ENCODE results near the gene RAMP3.
"Not testable (repeated sequence)": the region's sequence is repeated elsewhere in the genome, so short reads cannot be mapped to it uniquely, and the experiment has no call there.

The RAMP3 gene

GRCh38 chr7:45157653-45158401 is at the start of gene RAMP3:
Gene RAMP3 (plus strand): TSS chr7:45157791. CDS start chr7:45157829, 38 bp downstream.
- DNase-seq (ENCODE audit: low read depth in 1 of 2, low spot score in 1 of 2), result no peak
- in situ Hi-C loops (cut with HindIII; ENCODE audit: low pct_unique_long_range_greater_than_20kb, low sequenced_read_pairs), result no loop called here
- TF ChIP-seq JUND (IDR thresholded peaks at IDR 0.05; ENCODE audit: low read depth), result no peak

- TF ChIP-seq JUND (IDR thresholded peaks at IDR 0.05; ENCODE audit: low read depth), result no peak
- DNase-seq (ENCODE audit: low read depth in 1 of 2, low spot score in 1 of 2), result no peak
- in situ Hi-C loops (cut with HindIII; ENCODE audit: low pct_unique_long_range_greater_than_20kb, low sequenced_read_pairs), result no loop called here
These were observed 48.7 kb upstream of the RAMP3 start for GRCh38 chr7:45108863-45109262.

- in situ Hi-C loops (cut with HindIII; ENCODE audit: low pct_unique_long_range_greater_than_20kb, low sequenced_read_pairs), result no loop called here
- peak; percentile 82 to 97 for DNase-seq (ENCODE audit: low read depth in 1 of 2, low spot score in 1 of 2)
- no peak for TF ChIP-seq JUND (IDR thresholded peaks at IDR 0.05; ENCODE audit: low read depth)
These were observed 46.0 kb upstream of the RAMP3 start, which contains the start of gene TBRG4 for GRCh38 chr7:45111298-45112223. Gene TBRG4 (minus strand): TSS chr7:45111697. CDS start chr7:45109237, 2,460 bp downstream.

- in situ Hi-C loops (cut with HindIII; ENCODE audit: low pct_unique_long_range_greater_than_20kb, low sequenced_read_pairs), result no loop called here
- no peak for TF ChIP-seq JUND (IDR thresholded peaks at IDR 0.05; ENCODE audit: low read depth)
- DNase-seq (ENCODE audit: low read depth in 1 of 2, low spot score in 1 of 2), result no peak
These were observed 44.9 kb upstream of the RAMP3 start for GRCh38 chr7:45112648-45113047.

- in situ Hi-C loops (cut with HindIII; ENCODE audit: low pct_unique_long_range_greater_than_20kb, low sequenced_read_pairs); DNase-seq (ENCODE audit: low read depth in 1 of 2, low spot score in 1 of 2): not testable (repeated sequence)
These were observed 43.3 kb upstream of the RAMP3 start for GRCh38 chr7:45114257-45114656.

- in situ Hi-C loops (cut with HindIII; ENCODE audit: low pct_unique_long_range_greater_than_20kb, low sequenced_read_pairs), result no loop called here
- no peak for TF ChIP-seq JUND (IDR thresholded peaks at IDR 0.05; ENCODE audit: low read depth)
- no peak for DNase-seq (ENCODE audit: low read depth in 1 of 2, low spot score in 1 of 2)
These were observed 42.7 kb upstream of the RAMP3 start for GRCh38 chr7:45114926-45115325.

GRCh38 chr7:45116048-45116447 is 41.5 kb upstream of the RAMP3 start:
- no peak for TF ChIP-seq JUND (IDR thresholded peaks at IDR 0.05; ENCODE audit: low read depth)
- DNase-seq (ENCODE audit: low read depth in 1 of 2, low spot score in 1 of 2), result peak in 1 of 2 experiments; percentile 59
- in situ Hi-C loops (cut with HindIII; ENCODE audit: low pct_unique_long_range_greater_than_20kb, low sequenced_read_pairs), result no loop called here

GRCh38 chr7:45117582-45117981 is 40.0 kb upstream of the RAMP3 start:
- no peak for DNase-seq (ENCODE audit: low read depth in 1 of 2, low spot score in 1 of 2)
- in situ Hi-C loops (cut with HindIII; ENCODE audit: low pct_unique_long_range_greater_than_20kb, low sequenced_read_pairs), result no loop called here
- TF ChIP-seq JUND (IDR thresholded peaks at IDR 0.05; ENCODE audit: low read depth), result no peak

GRCh38 chr7:45118292-45118691 is 39.3 kb upstream of the RAMP3 start:
- TF ChIP-seq JUND (IDR thresholded peaks at IDR 0.05; ENCODE audit: low read depth), result no peak
- in situ Hi-C loops (cut with HindIII; ENCODE audit: low pct_unique_long_range_greater_than_20kb, low sequenced_read_pairs), result no loop called here
- DNase-seq (ENCODE audit: low read depth in 1 of 2, low spot score in 1 of 2), result no peak

GRCh38 chr7:45118889-45119331 is 38.7 kb upstream of the RAMP3 start:
- no peak for DNase-seq (ENCODE audit: low read depth in 1 of 2, low spot score in 1 of 2)
- in situ Hi-C loops (cut with HindIII; ENCODE audit: low pct_unique_long_range_greater_than_20kb, low sequenced_read_pairs), result no loop called here
- TF ChIP-seq JUND (IDR thresholded peaks at IDR 0.05; ENCODE audit: low read depth), result no peak

GRCh38 chr7:45119550-45119949 is 38.0 kb upstream of the RAMP3 start:
- in situ Hi-C loops (cut with HindIII; ENCODE audit: low pct_unique_long_range_greater_than_20kb, low sequenced_read_pairs), result no loop called here
- TF ChIP-seq JUND (IDR thresholded peaks at IDR 0.05; ENCODE audit: low read depth), result no peak
- DNase-seq (ENCODE audit: low read depth in 1 of 2, low spot score in 1 of 2), result no peak

- DNase-seq (ENCODE audit: low read depth in 1 of 2, low spot score in 1 of 2), result no peak
These were observed 34.4 kb upstream of the RAMP3 start for GRCh38 chr7:45122975-45123860.

More at GRCh38 chr7:45122975-45123860, 34.4 kb upstream of the RAMP3 start:
- no peak for TF ChIP-seq JUND (IDR thresholded peaks at IDR 0.05; ENCODE audit: low read depth)
- in situ Hi-C loops (cut with HindIII; ENCODE audit: low pct_unique_long_range_greater_than_20kb, low sequenced_read_pairs), result no loop called here
